NB4 (cell line): ENCODE measurements around the gene RELA.

Source experiments
- POLR2A ChIP-seq: IDR thresholded peaks from 2 replicates; pipeline ENCODE4 v1.6.1; 2011; ENCODE audit warnings: mild to moderate bottlenecking; ENCODE audit not compliant: insufficient read length; ENCODE audit errors: extremely low read depth
- TF ChIP-seq, protein P1 (sequence below): IDR thresholded peaks from one replicate; pipeline ENCODE4 v1.5.1; 2012; ENCODE audit warnings: low read depth, low read length

DNA sequence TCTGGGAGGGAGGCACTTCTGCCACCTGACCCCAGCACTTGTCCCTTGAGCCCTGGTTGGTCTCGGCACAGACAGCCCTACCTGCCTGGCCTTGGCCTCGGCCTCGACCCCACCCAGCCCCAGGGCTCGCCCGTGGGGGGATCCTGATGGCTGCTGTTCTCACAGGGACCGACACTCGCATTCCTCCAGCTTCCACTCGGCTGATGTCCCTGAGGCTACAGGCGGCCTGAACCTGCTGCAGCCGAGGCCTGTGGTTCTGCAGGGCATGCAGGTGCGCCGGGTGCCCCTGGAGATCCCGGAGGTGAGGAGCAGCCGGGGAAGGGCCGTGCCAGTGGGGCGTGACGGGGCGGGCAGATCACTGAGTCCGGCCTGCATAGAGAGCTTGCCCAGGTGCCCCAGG is 42.0 kb downstream of the RELA start:
- TF ChIP-seq, protein P1, sequence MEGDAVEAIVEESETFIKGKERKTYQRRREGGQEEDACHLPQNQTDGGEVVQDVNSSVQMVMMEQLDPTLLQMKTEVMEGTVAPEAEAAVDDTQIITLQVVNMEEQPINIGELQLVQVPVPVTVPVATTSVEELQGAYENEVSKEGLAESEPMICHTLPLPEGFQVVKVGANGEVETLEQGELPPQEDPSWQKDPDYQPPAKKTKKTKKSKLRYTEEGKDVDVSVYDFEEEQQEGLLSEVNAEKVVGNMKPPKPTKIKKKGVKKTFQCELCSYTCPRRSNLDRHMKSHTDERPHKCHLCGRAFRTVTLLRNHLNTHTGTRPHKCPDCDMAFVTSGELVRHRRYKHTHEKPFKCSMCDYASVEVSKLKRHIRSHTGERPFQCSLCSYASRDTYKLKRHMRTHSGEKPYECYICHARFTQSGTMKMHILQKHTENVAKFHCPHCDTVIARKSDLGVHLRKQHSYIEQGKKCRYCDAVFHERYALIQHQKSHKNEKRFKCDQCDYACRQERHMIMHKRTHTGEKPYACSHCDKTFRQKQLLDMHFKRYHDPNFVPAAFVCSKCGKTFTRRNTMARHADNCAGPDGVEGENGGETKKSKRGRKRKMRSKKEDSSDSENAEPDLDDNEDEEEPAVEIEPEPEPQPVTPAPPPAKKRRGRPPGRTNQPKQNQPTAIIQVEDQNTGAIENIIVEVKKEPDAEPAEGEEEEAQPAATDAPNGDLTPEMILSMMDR = no peak
- TF ChIP-seq POLR2A = no peak
